Heart left ventricle (tissue), 13 donors: Measurements from ENCODE around the gene PURB.

Experiments
- CTCF ChIP-seq, 12 donors: fragments of 200-600 bp; sonication (generic) in 4 of 12; IDR thresholded peaks; one replicate each; pipeline versions ENCODE4 v1.5.0 to v1.8.0; 2018 to 2022; ENCODE audit warnings: antibody characterized with exemption in 12 of 12, mild to moderate bottlenecking in 5 of 12
- POLR2A ChIP-seq, 2 donors: fragments of 450-650 bp; IDR thresholded peaks; one replicate each; pipeline ENCODE4 v1.6.1; 2017; ENCODE audit warnings: antibody characterized with exemption in 2 of 2, mild to moderate bottlenecking in 2 of 2, moderate library complexity in 2 of 2
- donor health status: ischemic (EF 13 %, LVEDD 7.1; RV severe dilation, severe dysfunction).
- donor health status: DM: no; HTN: yes; CAD: no.
- donor health status: DM: no; HTN: no; CAD: no.
- donor health status: ischemic (EF 25% LVEDD 6.9; RV normal size, moderate dysfunction).
- donor health status: ischemic (EF 25% LVEDD 5.7; RV mildly dilated, moderate dysfunction).
- donor health status: ischemic (EF 35%, LVEDD 5.7; RV mildly dilated, moderate dysfunction).
- donor health status: nonischemic (EF 11% LVEDD 7.7; RV severe dilation, severe dysfunction).
- donor health status: DM: yes; HTN: yes; CAD: no.
- donor health status: PGD.
- donor health status: ischemic (EF 29% LVEDD 5.4; RV normal size, mild dysfunction).
- donor health status: nonischemic (EF 23%, LVEDD 6.1; RV moderate dilation, normal function).

GRCh38 chr7:44914992-44915607 is 29.8 kb upstream of the PURB start:
- TF ChIP-seq POLR2A (IDR thresholded peaks at IDR 0.05) (no peak), CTCF (IDR thresholded peaks at IDR 0.05) (no peak)
